Endothelial cell of umbilical vein (primary cell): ENCODE data around the gene ZBTB34. TPM values are rescaled to one million over a fixed set of nuclear protein-coding genes. Genes with fewer than 3 reads are reported as not detected.

Experiments used
- BruUV-seq: library from RNA; stranded (reverse); fragments of 400-500 nt; replicated peaks from 2 replicates; lab custom pipeline; 2021; lab: Mats Ljungman, UMichigan
- CTCF ChIA-PET: fragments of 300-600, 350-600 bp; sonication (Branson Sonifier 250); formaldehyde crosslinking; loops from one replicate; lab custom pipeline; 2021; ENCODE audit warnings: antibody characterized with exemption, inconsistent platforms; lab: Charles Lee
- POLR2A ChIA-PET: fragments of 300-600, 350-600 bp; sonication (Branson Sonifier 250); formaldehyde crosslinking; loops from one replicate; lab custom pipeline; 2021; ENCODE audit warnings: antibody characterized with exemption, inconsistent platforms; lab: Charles Lee
- DNase-seq: peaks from one replicate; pipeline ENCODE4 v3.0.0-alpha.2; 2011; ENCODE audit warnings: low read depth, low spot score
- FAIRE-seq: peaks from 2 replicates; lab custom pipeline; 2011; peaks lifted over from hg19 to GRCh38; lab: Jason Lieb, UNC
- H2AFZ ChIP-seq: 2 replicates; pipeline ENCODE4 v1.6.0; 2012; ENCODE audit warnings: low read depth, low read length, control low read depth, inconsistent platforms
- H3K27ac ChIP-seq: 2 replicates; pipeline ENCODE4 v1.5.1; 2011; ENCODE audit warnings: low read depth, mild to moderate bottlenecking, control low read depth, low read length, moderate library complexity; ENCODE audit not compliant: insufficient read depth
- H3K27me3 ChIP-seq, 2 experiments: 2 replicates each; pipeline versions ENCODE4 v1.6.0 to v1.6.1; 2011; ENCODE audit warnings: low read length in 2 of 2, mixed read lengths in 1 of 2; ENCODE audit not compliant: control insufficient read depth in 2 of 2, insufficient read depth in 2 of 2
- H3K36me3 ChIP-seq, 2 experiments: 2 replicates in 1 of 2; 3 replicates in 1 of 2; pipeline ENCODE4 v1.5.1; 2011; ENCODE audit warnings: low read length in 2 of 2, mild to moderate bottlenecking in 1 of 2, moderate library complexity in 1 of 2; ENCODE audit not compliant: control insufficient read depth in 2 of 2, insufficient read depth in 2 of 2; ENCODE audit errors: extremely low read depth in 1 of 2
- H3K4me1 ChIP-seq: 3 replicates; pipeline ENCODE4 v1.5.1; 2011; ENCODE audit warnings: mild to moderate bottlenecking, low read length; ENCODE audit not compliant: control insufficient read depth, insufficient read depth; ENCODE audit errors: extremely low read depth
- H3K4me2 ChIP-seq: 2 replicates; pipeline ENCODE4 v1.6.1; 2011; ENCODE audit warnings: low read length, control low read depth, mixed read lengths; ENCODE audit not compliant: insufficient read depth
- H3K4me3 ChIP-seq, 3 experiments: fragments of 200-600 bp in 1 of 3; sonication (generic), shearing (Covaris generic) in 1 of 3; replicated peaks in 1 of 3; 2 replicates each; pipeline ENCODE4 v1.5.1; 2011 to 2016; ENCODE audit warnings: control low read depth in 3 of 3, low read length in 3 of 3, mild to moderate bottlenecking in 2 of 3, inconsistent platforms in 1 of 3, low read depth in 1 of 3, moderate library complexity in 1 of 3; ENCODE audit not compliant: insufficient read depth in 1 of 3
- H3K79me2 ChIP-seq: 2 replicates; pipeline ENCODE4 v1.6.0; 2012; ENCODE audit warnings: low read length, inconsistent platforms; ENCODE audit not compliant: control insufficient read depth, insufficient read depth
- H3K9ac ChIP-seq: replicated peaks from 2 replicates; pipeline ENCODE3; 2011; ENCODE audit warnings: low read length, control low read depth; ENCODE audit not compliant: insufficient read depth; ENCODE audit errors: extremely low read depth
- H3K9me1 ChIP-seq: replicated peaks from 3 replicates; pipeline ENCODE4 v1.6.0; 2011; ENCODE audit warnings: mild to moderate bottlenecking, low read length; ENCODE audit not compliant: control insufficient read depth, insufficient read depth; ENCODE audit errors: extremely low read depth
- H3K9me3 ChIP-seq: replicated peaks from 2 replicates; pipeline ENCODE4 v1.5.1; 2012; ENCODE audit warnings: low read length, inconsistent platforms; ENCODE audit not compliant: control insufficient read depth, insufficient read depth
- H4K20me1 ChIP-seq: replicated peaks from 2 replicates; pipeline ENCODE3; 2011; ENCODE audit warnings: mild to moderate bottlenecking, low read length; ENCODE audit not compliant: control insufficient read depth, insufficient read depth; ENCODE audit errors: extremely low read depth
- EZH2 ChIP-seq: IDR thresholded peaks from 2 replicates; pipeline ENCODE4 v1.6.1; 2012; ENCODE audit warnings: borderline replicate concordance, low read depth, mild to moderate bottlenecking, moderate library complexity, low read length, inconsistent platforms; ENCODE audit not compliant: severe bottlenecking
- FOS ChIP-seq: IDR thresholded peaks from 2 replicates; pipeline ENCODE4 v1.6.1; 2011; ENCODE audit warnings: mild to moderate bottlenecking, low read length, moderate library complexity, borderline replicate concordance; ENCODE audit not compliant: insufficient read depth
- GATA2 ChIP-seq: IDR thresholded peaks from 2 replicates; pipeline ENCODE4 v1.7.0; 2011; ENCODE audit warnings: low read depth, mild to moderate bottlenecking, moderate library complexity, mixed read lengths, low read length; ENCODE audit not compliant: insufficient read length, insufficient read depth
- JUN ChIP-seq: IDR thresholded peaks from 2 replicates; pipeline ENCODE4 v1.6.1; 2011; ENCODE audit warnings: borderline replicate concordance, low read depth; ENCODE audit not compliant: insufficient read length, insufficient read depth
- MYC ChIP-seq: IDR thresholded peaks from one replicate; pipeline ENCODE4 v1.6.1; 2011; ENCODE audit warnings: mild to moderate bottlenecking, low read depth, low read length
- POLR2A ChIP-seq: IDR thresholded peaks from 2 replicates; pipeline ENCODE4 v1.6.1; 2012; ENCODE audit warnings: low read depth, mild to moderate bottlenecking, control low read depth, low read length
- POLR2AphosphoS5 ChIP-seq: IDR thresholded peaks from 2 replicates; pipeline ENCODE4 v1.6.1; 2012; ENCODE audit warnings: low read depth, mild to moderate bottlenecking, control low read depth, low read length, moderate library complexity; ENCODE audit not compliant: insufficient read depth
- dilution Hi-C: fragments of 300-500 bp; cut with MboI; formaldehyde crosslinking; loops from one replicate; pipeline ENCODE4 v1.15.0; 2019; ENCODE audit warnings: low sequenced_read_pairs; ENCODE audit not compliant: extremely low pct_ligation_motif_present
- intact Hi-C: fragments of 100-400 bp; cut with micrococcal nuclease; formaldehyde crosslinking; loops from one replicate; pipeline ENCODE4 v1.10.0; 2022
- polyA plus RNA-seq, 4 experiments: library from polyadenylated mRNA; depleted of rRNA in 3 of 4; stranded (reverse) in 3 of 4; unstranded in 1 of 4; fragments of >200 nt; gene quantifications; 2 replicates each; pipeline versions ENCODE4 v1.2.1 to v1.2.3, GENCODE V29; 2011 to 2012; ENCODE audit warnings: missing spikeins in 1 of 4
- total RNA-seq: library from RNA; stranded (reverse); gene quantifications from 2 replicates; pipeline ENCODE4 v1.2.3, GENCODE V29; 2021
- TF ChIP-seq, protein P1 (sequence below): IDR thresholded peaks from 2 replicates; pipeline ENCODE4 v1.6.1; 2011; ENCODE audit not compliant: insufficient read depth, insufficient read length
- TF ChIP-seq, protein P2 (sequence below), 2 donors: IDR thresholded peaks; 1 replicate in 1 of 2; 2 replicates in 1 of 2; pipeline ENCODE4 v1.5.1; 2011; ENCODE audit warnings: low read length in 2 of 2, mild to moderate bottlenecking in 2 of 2, moderate library complexity in 2 of 2, control low read depth in 1 of 2, inconsistent platforms in 1 of 2, low read depth in 1 of 2; ENCODE audit not compliant: insufficient read depth in 1 of 2; ENCODE audit errors: extremely low read depth in 1 of 2

The ZBTB34 gene
- total and polyA plus RNA-seq, 2 donors (not counting 3 experiments of a cell fraction or from before 2014, with no cell fraction given): 4.0 to 9.6 TPM

DNA sequence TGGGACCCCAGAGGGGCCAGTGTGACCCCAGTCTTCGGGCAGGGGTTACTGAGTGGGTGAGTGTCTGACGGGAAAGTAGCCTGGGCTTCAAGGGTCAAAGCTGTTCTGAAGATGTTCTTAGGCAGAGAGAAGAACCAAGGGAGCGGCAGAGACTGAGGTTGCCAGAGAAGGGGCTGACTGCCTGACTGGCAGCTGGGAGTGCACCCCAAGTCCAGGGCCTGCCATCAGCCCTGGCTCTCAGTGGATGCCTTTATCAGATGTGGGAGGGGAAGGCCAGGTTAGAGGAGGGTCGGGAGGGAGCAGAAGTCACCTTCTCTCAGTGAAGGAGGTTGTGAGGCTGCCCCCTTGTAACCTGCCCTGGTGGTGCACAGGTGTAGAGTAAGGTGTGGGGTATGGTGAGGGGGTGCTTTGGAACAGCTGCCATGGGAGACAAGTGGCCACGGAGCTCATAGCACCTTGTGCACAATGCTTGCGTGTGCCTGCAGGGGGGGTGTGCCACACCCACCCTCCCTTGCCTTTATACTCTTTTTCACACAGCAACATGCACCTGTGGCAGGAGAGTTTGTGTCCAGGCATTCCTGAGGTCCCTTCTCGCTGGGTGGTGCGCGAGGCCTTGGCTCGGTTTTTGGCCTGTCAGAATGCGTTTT is 73.0 kb downstream of the ZBTB34 start:
- H3K4me3 ChIP-seq: no peak overlapping the region
- H3K9ac ChIP-seq: no peak overlapping the region
- POLR2A ChIA-PET: no interaction called here
- H3K27me3 ChIP-seq: peaks cover 5 to 16% of the 10 kb centered on the region in 2 experiments
- no peaks in the 10 kb centered on the region for H4K20me1 ChIP-seq
- H3K4me1 ChIP-seq: no peaks in the 10 kb centered on the region
- no peak overlapping the region for H2AFZ ChIP-seq
- CTCF ChIA-PET: no interaction called here
- H3K9me1 ChIP-seq: no peaks in the 10 kb centered on the region
- no peaks in the 10 kb centered on the region for H3K9me3 ChIP-seq
- intact Hi-C loops: no loop called here
- dilution Hi-C loops: no loop called here
- no peak for FAIRE-seq
- no peaks in the 10 kb centered on the region for H3K79me2 ChIP-seq
- no TSS peak for BruUV-seq
- TF ChIP-seq POLR2AphosphoS5 (no peak), JUN (no peak), MYC (no peak), EZH2 (no peak), GATA2 (no peak), POLR2A (no peak), FOS (no peak)
- TF ChIP-seq, protein P1, sequence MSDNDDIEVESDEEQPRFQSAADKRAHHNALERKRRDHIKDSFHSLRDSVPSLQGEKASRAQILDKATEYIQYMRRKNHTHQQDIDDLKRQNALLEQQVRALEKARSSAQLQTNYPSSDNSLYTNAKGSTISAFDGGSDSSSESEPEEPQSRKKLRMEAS: no peak
- TF ChIP-seq, protein P2, sequence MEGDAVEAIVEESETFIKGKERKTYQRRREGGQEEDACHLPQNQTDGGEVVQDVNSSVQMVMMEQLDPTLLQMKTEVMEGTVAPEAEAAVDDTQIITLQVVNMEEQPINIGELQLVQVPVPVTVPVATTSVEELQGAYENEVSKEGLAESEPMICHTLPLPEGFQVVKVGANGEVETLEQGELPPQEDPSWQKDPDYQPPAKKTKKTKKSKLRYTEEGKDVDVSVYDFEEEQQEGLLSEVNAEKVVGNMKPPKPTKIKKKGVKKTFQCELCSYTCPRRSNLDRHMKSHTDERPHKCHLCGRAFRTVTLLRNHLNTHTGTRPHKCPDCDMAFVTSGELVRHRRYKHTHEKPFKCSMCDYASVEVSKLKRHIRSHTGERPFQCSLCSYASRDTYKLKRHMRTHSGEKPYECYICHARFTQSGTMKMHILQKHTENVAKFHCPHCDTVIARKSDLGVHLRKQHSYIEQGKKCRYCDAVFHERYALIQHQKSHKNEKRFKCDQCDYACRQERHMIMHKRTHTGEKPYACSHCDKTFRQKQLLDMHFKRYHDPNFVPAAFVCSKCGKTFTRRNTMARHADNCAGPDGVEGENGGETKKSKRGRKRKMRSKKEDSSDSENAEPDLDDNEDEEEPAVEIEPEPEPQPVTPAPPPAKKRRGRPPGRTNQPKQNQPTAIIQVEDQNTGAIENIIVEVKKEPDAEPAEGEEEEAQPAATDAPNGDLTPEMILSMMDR (IDR thresholded peaks at IDR 0.05; ENCODE audit: extremely low read depth in 1 of 2, insufficient read depth in 1 of 2, low read depth in 1 of 2, low read length in 2 of 2): no peak
- no peak overlapping the region for H3K27ac ChIP-seq
- H3K36me3 ChIP-seq: no peaks in the 10 kb centered on the region
- H3K4me2 ChIP-seq: no peak overlapping the region
- DNase-seq: no peak
